Endodermal cell (in vitro differentiated cells): ENCODE results near the gene SYT6. TPM values are rescaled to one million over a fixed set of nuclear protein-coding genes. Genes with fewer than 3 reads are reported as not detected.

ENCODE experiments used
- DNase-seq: peaks from one replicate; pipeline ENCODE4 v3.0.0-alpha.2; 2017
- H3K27ac ChIP-seq: 2 replicates; pipeline ENCODE4 v1.5.1; 2013; ENCODE audit warnings: mild to moderate bottlenecking, low read depth, low read length, moderate library complexity
- H3K27me3 ChIP-seq: 2 replicates; pipeline ENCODE4 v1.6.1; 2013; ENCODE audit warnings: mild to moderate bottlenecking, low read length, moderate library complexity; ENCODE audit not compliant: insufficient read depth, control insufficient read depth, poor library complexity, severe bottlenecking
- H3K36me3 ChIP-seq: 2 replicates; pipeline ENCODE4 v1.7.0; 2013; ENCODE audit warnings: mild to moderate bottlenecking, low read length, moderate library complexity; ENCODE audit not compliant: control insufficient read depth, insufficient read depth
- H3K4me1 ChIP-seq: one replicate; pipeline ENCODE4 v1.7.0; 2013; ENCODE audit warnings: low read length; ENCODE audit not compliant: control insufficient read depth, insufficient read depth
- H3K4me3 ChIP-seq: 2 replicates; pipeline ENCODE4 v1.5.1; 2013; ENCODE audit warnings: mild to moderate bottlenecking, low read length, moderate library complexity
- H3K9ac ChIP-seq: 2 replicates; pipeline ENCODE4 v1.6.1; 2013; ENCODE audit warnings: mild to moderate bottlenecking, low read length, moderate library complexity; ENCODE audit not compliant: poor library complexity, severe bottlenecking; ENCODE audit errors: extremely low read depth
- H3K9me3 ChIP-seq: 2 replicates; pipeline ENCODE4 v1.6.1; 2013; ENCODE audit warnings: mild to moderate bottlenecking, low read length, moderate library complexity; ENCODE audit not compliant: control insufficient read depth
- H3K27ac Mint-ChIP-seq: 2 replicates; pipeline ENCODE4 v1.8.0; 2020; ENCODE audit warnings: mixed read lengths
- H3K27me3 Mint-ChIP-seq: 2 replicates; pipeline ENCODE4 v1.8.0; 2021; ENCODE audit warnings: mild to moderate bottlenecking, mixed read lengths; ENCODE audit not compliant: insufficient read depth
- H3K36me3 Mint-ChIP-seq: 2 replicates; pipeline ENCODE4 v1.8.0; 2020; ENCODE audit warnings: low read depth, mixed read lengths
- H3K4me1 Mint-ChIP-seq: 2 replicates; pipeline ENCODE4 v1.8.0; 2020; ENCODE audit warnings: mixed read lengths
- H3K4me3 Mint-ChIP-seq: 2 replicates; pipeline ENCODE4 v1.8.0; 2020; ENCODE audit warnings: mild to moderate bottlenecking, moderate library complexity, mixed read lengths
- H3K9me3 Mint-ChIP-seq: 2 replicates; pipeline ENCODE4 v1.8.0; 2020; ENCODE audit warnings: mild to moderate bottlenecking, mixed read lengths
- WGBS, 2 experiments: methylation state at CpG; one replicate each; pipeline versions ENCODE4 v1.1.5 to v1.1.7; 2013; ENCODE audit warnings: missing lambda C conversion rate in 2 of 2, mixed read lengths in 1 of 2; ENCODE audit not compliant: insufficient coverage in 1 of 2, insufficient read length in 1 of 2; 5-methylcytosine and 5-hydroxymethylcytosine counted together
- total RNA-seq, 2 donors: library from RNA; stranded (reverse); fragmentation: NEBNext Ultra II Directional in 1 of 2; extraction: Animal tissue kit (Norgen Biotek cat#: 25700) in 1 of 2; gene quantifications; 2 replicates in 1 of 2; 3 replicates in 1 of 2; pipeline ENCODE4 v1.2.1, GENCODE V29; 2021
- TF ChIP-seq, protein P1 (sequence below): fragments of 200-600 bp; sonication (generic); conservative IDR thresholded peaks from 2 replicates; pipeline ENCODE4 v1.5.0; 2021; ENCODE audit warnings: antibody characterized with exemption, mild to moderate bottlenecking

The SYT6 gene
- total RNA-seq, 2 donors from 2014 or later: 1.3 to 4.4 TPM

DNA sequence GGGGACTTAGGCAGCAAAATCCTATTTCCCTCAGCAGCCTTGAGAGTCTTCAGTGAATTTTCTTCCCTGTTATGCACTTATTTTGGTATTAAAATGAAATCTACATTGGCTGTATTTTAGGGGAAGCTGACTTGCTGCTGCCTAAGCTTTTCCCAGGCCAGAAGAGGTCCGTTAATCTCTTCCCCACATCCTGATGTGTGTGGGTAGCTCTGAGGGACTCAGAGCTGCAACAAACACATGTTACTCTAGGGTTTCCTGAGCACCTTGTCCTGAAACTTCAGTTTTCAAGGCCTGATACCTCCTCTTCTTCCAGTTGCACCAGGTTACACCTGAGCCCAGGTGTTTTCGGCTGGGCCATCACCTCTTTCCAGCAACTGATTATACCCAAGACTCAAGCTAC, 51.5 kb downstream of the SYT6 start:
- Mint-ChIP-seq H3K27ac (no peak overlapping the region), H3K4me1 (peaks cover 16% of the 10 kb centered on the region)

DNA sequence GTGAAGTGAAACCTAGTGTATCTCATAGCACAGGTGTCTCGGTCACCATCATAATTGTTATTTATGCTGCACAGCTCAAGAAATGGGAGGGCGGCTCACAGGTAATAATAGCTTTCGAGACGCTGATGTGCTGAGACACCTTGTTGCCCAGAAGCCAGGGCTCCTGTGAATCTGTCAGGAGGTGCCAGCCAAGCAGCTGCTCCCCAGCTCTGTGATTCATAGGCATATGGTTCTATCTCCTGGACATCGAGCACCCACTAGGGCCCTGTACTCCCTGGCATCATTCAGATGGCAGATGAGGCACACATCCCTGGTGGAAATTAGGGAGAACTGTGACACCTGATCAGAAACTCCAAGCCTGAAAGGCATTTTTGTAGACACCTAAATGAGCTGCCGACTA, 53.5 kb downstream of the SYT6 start:
- Mint-ChIP-seq H3K27ac (no peak overlapping the region), H3K27me3 (peaks cover 94% of the 10 kb centered on the region), H3K36me3 (peaks cover 13% of the 10 kb centered on the region), H3K4me3 (no peak overlapping the region), H3K9me3 (no peaks in the 10 kb centered on the region), H3K4me1 (peaks cover 10% of the 10 kb centered on the region)
- Histone ChIP-seq H3K9me3 (no peaks in the 10 kb centered on the region), H3K4me3 (no peak overlapping the region), H3K27me3 (peaks cover 95% of the 10 kb centered on the region), H3K36me3 (no peaks in the 10 kb centered on the region), H3K4me1 (no peaks in the 10 kb centered on the region), H3K27ac (no peak overlapping the region), H3K9ac (no peak overlapping the region)
- TF ChIP-seq, protein P1, sequence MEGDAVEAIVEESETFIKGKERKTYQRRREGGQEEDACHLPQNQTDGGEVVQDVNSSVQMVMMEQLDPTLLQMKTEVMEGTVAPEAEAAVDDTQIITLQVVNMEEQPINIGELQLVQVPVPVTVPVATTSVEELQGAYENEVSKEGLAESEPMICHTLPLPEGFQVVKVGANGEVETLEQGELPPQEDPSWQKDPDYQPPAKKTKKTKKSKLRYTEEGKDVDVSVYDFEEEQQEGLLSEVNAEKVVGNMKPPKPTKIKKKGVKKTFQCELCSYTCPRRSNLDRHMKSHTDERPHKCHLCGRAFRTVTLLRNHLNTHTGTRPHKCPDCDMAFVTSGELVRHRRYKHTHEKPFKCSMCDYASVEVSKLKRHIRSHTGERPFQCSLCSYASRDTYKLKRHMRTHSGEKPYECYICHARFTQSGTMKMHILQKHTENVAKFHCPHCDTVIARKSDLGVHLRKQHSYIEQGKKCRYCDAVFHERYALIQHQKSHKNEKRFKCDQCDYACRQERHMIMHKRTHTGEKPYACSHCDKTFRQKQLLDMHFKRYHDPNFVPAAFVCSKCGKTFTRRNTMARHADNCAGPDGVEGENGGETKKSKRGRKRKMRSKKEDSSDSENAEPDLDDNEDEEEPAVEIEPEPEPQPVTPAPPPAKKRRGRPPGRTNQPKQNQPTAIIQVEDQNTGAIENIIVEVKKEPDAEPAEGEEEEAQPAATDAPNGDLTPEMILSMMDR: no peak
- WGBS, 2 experiments: 95 to 100% methylated on average over 6 of the region's 6 CpGs
- DNase-seq: no peak

More for the DNA sequence above, 51.5 kb downstream of the SYT6 start:
- Mint-ChIP-seq H3K27me3 (peaks cover 99% of the 10 kb centered on the region), H3K9me3 (no peaks in the 10 kb centered on the region), H3K36me3 (peaks cover 8% of the 10 kb centered on the region), H3K4me3 (no peak overlapping the region)
- Histone ChIP-seq H3K27ac (no peak overlapping the region), H3K4me1 (no peaks in the 10 kb centered on the region), H3K27me3 (peaks cover 100% of the 10 kb centered on the region), H3K9ac (no peak overlapping the region), H3K9me3 (no peaks in the 10 kb centered on the region), H3K36me3 (no peaks in the 10 kb centered on the region), H3K4me3 (no peak overlapping the region)
- TF ChIP-seq, protein P1: no peak
- 88 to 100% methylated on average over 1 to 2 of the region's 2 CpGs for WGBS, 2 experiments
- DNase-seq: no peak

DNA sequence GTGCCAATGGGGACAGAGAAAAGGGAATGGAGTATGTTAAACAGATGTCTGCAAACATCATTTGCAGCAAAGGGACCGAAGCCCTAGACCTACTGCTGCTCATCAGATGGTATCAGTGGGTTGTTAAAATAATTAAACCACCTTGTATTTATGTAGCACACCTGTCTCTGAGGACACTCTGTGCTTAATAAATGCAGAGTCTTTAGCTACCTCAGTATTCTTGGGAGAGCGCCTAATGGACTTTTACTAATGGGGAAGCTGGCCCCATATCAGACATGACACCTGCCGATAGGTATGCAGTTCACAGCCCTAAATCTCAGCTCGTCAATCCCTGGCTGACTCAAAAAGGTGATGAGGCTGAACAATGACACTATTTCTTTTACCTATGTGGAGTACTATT, 54.4 kb downstream of the SYT6 start:
- Histone ChIP-seq H3K27me3 (peaks cover 95% of the 10 kb centered on the region), H3K4me1 (no peaks in the 10 kb centered on the region), H3K27ac (no peak overlapping the region), H3K4me3 (no peak overlapping the region), H3K9ac (no peak overlapping the region), H3K9me3 (no peaks in the 10 kb centered on the region), H3K36me3 (no peaks in the 10 kb centered on the region)
- H3K27ac Mint-ChIP-seq: no peak overlapping the region
- H3K4me3 Mint-ChIP-seq: no peak overlapping the region
- DNase-seq: no peak
- WGBS, 2 experiments: 88 to 93% methylated on average over 4 of the region's 4 CpGs
- H3K4me1 Mint-ChIP-seq: peaks cover 15% of the 10 kb centered on the region
- H3K27me3 Mint-ChIP-seq: peaks cover 95% of the 10 kb centered on the region
- TF ChIP-seq, protein P1: no peak
- H3K36me3 Mint-ChIP-seq: peaks cover 13% of the 10 kb centered on the region
- H3K9me3 Mint-ChIP-seq: no peaks in the 10 kb centered on the region
